Right lung (tissue), 5 donors: ENCODE data around the gene DCBLD1. TPM values are rescaled to one million over a fixed set of nuclear protein-coding genes. Genes with fewer than 3 reads are reported as not detected.
A peak's percentile ranks its signal among the peaks of the same experiment; 100 is the strongest.

Experiments used
- DNase-seq, 2 donors: peaks; one replicate each; pipeline ENCODE4 v3.0.0-alpha.2; 2013
- polyA plus RNA-seq, 5 donors: library from polyadenylated mRNA; unstranded; fragments of 120-200 nt; gene quantifications; one replicate each; pipeline versions ENCODE4 v1.2.1 to v1.2.3, GENCODE V29; 2013; ENCODE audit warnings: inconsistent platforms in 1 of 5, low replicate concordance in 1 of 5; ENCODE audit not compliant: insufficient read length in 5 of 5, insufficient read depth in 1 of 5

DCBLD1 gene
- polyA plus RNA-seq, 5 donors: 27.1 to 47.8 (median 35.5) TPM

DNA sequence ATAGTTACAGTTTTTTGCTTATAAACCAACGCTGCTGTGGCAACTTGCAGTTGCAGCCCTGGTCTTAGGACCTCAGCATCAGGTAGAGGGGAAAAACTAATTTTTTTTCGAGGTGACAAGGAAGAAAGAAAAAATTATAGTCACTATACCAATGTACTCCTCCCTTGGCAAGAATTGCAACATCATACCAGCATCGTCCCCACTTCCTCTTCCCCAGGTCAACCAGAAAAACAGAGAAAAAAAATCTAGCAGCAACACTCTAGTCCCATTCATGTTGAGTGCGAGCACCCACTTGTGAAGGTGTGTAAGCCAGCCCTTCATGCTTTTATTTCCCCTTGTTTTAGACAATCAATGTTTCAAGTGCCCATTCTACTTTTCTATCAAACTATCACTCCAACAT lies 13.1 kb upstream of the DCBLD1 start:
- DNase-seq: no peak

DNA sequence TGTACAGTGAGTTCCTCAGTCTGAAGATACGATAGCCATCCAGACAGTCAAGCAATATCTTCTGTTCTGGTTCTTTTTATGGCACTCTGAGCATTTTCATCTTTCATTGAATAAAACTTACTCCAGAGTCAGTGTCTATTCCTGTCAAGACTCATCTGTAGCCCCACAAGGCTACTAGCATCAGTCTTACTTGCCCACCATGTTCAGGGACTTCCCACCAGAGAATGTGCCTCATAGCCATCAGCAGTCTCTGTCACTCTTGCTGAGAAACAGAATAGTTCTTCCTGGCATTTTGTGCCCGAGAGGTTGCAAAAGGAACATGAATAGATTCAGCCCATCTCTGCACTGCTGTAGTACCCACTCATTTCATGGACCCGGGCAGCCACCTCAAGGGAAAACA lies 12.7 kb upstream of the DCBLD1 start:
- no peak for DNase-seq

DNA sequence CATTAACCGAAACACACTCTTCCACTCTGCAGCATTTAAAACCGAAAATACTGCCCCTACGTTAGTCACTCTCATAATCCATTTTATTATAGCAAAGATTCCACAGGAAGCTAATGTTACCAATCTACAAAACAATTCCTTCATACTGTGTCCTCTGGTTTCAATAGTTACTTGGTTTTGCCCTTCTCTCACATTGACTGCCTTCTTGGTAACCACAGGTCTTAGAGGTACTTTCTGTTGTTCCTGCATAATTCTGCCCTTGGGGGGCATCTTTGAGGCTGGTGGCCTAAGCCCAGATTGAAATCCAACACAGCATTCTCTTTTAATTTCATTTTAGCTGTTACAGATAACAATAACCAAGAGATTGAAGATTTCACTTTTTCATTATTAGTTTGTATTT lies 9.8 kb upstream of the DCBLD1 start:
- DNase-seq: no peak

DNA sequence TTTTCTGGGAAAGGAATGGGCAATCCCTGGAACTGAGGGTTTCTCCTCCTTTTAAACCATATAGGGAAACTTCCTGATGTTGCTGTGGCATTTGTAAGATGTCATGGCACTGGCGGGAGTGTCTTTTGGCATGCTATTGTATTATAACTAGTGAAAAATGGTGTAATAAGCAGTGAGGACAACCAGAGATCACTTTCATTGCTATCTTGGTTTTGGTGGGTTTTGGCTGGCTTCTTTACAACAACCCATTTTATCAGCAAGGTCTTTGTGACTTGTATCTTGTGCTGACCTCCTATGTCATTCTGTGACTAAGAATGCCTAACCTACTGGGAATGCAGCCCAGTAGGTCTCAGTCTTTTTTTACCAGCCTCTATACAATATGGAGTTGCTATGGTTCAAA lies 9.1 kb upstream of the DCBLD1 start:
- DNase-seq: no peak

DNA sequence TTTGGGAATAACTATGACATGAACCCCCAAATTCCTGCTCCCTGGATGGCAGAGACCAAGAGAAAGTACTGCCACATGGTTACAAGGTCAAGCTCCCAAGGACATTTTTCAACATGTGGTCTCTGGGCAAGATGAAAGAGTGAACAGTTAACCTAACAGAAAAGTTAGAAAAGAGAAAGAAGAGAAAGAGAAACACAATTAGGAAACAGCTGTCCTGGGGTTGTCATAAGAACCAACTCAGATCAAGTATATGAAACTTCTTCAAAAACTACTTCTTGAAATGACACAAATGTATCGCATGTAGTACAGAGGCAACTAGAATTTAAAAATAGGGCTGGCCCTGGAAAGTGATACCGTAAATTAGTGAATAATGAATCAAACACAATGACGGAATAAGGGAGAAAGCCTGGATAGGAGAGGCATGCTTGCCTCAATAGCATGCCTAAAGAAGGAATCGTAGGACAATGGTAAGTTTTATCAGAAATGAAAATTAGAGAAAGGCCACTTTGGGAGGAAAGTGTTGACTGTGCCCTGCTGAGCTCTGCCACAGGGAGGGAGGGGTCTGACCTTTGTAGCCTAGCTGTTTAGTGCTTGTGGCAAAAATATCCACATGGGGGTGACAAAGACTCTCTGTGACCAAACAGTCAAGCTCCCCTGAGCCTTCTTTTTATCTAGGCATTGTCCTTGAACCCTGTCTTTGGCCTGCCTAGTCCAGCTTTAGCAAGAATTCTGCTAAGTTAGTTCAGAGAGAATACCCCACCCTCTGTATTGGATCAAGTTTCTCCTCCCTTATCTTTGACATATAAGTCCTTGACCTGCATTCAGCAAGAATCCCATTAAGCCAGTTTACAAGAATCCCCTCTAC lies 4.3 kb upstream of the DCBLD1 start:
- no peak for DNase-seq

DNA sequence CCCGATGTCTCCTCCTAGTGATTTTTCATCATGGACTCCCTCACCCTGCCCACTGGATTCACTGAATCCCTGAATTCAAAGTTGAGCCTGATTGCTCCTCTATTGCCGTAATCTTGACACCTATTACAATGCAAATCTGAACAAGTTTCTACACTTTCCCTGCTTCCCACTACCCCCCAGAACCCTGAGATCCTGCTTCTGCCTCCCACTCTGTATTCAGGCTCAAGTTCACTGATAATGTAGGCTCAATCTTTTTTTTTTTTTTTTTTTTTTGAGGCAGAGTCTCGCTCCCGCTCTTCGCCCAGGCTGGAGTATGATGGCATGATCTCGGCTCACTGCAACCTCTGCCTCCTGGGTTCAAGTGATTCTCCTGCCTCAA lies 3.6 kb upstream of the DCBLD1 start:
- no peak for DNase-seq

DNA sequence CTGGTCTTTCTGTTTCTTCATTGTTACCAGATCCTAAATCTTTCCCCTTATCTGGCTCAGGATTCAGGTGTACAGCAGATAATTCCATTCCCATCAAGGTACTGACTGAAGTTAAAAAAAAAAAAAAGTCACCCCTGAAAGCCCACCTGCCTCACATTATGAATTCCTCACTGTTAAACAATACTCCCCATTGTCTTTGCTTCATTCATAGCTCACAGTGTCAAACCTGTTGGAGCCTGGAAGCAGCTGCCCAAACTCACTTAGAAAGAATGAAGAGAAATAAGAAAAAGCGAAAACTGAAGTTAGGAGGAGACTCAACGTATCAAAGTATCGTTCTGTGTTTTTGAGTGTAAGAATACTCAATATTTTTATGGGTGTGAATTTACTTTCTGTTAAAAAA lies 1.8 kb upstream of the DCBLD1 start:
- DNase-seq: no peak

DNA sequence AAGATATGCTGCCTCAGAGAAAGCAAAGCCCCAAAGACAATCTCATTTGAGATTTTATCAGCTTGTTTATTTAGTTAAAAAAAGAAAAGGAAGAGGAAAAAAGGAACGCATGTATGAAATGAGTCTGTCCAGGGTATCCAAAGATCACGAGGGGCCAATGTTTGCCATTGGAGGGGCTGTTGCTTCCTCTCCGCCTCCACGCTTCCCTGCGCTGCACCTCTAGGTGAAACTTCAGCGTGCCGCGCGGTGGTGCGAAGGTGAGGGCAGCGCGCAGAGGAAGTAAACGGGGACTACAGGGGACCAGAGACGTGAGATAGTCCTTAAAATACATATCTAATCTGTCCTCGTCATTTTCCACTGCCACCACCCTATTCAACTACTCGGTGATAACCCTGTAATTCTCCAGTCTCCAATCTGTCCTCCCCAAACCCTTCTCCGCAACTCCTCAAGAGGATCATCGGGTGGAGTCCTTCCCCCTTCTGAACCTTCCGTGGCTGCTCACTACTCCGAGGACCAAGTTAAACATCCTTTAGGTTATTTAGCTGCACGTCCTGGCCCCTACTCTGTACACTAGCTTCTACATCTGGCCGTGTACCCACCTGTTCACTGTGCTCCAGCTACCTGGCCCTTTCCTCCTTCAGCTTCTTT lies 1.1 kb upstream of the DCBLD1 start:
- DNase-seq: no peak

DNA sequence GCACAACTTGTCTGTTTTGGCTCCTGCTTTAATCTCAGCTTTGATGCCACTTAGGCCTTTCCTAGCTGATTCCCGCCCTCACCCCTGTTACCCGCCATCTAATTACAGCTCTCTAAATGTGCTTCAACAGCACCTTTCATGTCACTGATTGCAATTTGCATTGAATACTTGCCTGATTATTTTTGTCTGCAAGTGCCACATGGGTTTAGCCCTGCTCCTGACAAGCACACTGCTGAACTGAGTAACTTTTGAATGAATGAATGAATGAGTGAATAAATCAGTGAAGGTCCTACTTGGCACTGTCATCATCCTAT lies 591 bp upstream of the DCBLD1 start:
- DNase-seq: no peak

DNA sequence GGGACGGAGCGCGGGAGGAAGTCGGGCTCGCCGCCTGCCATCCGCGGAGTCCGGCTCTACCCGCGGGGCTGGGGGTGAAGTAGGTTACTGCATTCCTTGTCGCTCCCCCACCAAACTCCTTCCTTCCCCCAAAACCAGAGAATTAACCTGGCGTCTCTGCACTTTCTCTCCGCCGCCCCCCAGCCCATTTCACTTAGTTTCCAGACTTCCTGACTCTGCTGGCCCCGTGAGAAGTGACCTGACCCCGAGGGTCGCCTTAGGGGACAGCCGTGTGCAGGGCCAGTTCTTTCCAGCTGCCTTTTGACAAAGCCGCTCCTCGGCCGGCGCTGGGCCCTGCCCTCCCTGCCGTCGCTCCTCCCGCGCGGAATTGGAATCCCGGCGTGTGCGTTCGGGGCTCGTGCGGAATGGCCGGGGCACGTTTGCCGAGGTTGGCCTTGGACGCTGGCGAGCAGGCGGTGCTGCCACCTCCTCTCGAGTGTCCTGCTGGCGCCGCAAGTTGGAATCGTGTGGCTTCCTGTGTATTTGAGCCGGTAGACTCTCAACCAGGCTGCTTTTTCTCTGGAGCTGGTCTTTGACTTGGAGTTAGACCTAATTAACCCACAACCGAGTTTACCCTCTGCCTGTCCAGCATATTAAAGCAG lies 650 bp downstream of the DCBLD1 start:
- DNase-seq: peak; percentile 49 to 51

DNA sequence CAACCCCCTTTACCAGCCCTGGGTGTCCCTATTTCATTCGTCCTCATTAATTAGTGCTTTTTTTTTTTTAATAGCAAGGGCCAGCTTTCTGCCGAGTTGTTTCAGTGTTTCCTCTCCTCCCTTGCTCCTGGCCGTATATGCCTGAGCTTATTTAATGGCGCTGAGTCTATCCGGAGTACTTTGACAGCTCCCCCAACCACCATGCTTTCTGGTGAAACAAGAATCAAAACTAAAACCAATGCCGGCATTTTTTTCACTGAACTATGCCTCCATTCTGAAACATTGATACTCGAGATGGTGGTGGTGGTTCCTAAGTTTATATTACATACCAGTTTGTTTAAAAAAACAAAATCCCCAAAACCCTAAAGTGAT lies 1.2 kb downstream of the DCBLD1 start:
- no peak for DNase-seq

DNA sequence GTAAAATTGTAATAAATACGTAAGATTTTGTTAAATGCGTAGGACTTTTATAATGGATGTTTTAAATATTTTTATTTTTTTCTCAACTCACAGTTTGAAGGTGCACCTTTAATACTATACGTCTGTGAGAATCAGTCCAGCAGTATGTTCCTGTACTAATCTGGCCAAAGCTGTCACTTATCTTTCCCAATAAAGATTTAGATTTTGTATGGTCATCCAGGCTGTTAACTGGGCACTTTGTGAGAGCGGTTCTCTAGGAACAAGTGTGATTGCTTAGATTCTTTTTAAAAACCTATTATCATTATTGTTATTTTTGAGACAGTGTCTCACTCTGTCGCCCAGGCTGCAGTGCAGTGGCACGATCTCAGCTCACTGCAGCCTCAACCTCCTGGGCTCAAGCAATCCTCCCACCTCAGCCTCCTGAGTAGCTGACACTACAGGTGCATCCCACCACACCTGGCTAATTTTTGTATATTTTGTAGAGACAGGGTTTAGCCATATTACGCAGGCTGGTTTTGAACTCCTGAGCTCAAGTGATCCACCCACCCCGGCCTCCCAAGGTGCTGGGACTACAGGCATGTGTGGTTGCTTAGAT lies 1.7 kb downstream of the DCBLD1 start:
- no peak for DNase-seq

DNA sequence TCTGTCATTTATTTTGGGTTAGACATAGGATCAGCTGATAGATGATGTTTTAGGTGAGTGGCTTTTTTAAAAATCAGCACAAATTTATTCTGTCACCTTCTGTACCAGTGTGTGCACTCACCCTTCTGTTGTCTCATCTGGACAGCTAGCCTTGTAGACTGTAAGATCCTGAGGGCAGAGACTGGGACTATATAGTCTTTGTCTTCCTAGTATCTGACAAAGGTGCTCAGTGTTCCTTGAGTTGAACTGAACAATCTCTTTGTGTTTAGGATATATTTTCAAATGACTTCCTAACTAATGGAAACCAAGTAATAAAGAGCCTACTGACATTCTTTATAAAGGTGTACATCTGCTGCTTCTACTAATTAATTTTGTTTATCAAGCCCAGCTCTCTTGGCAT lies 3.0 kb downstream of the DCBLD1 start:
- DNase-seq: no peak

DNA sequence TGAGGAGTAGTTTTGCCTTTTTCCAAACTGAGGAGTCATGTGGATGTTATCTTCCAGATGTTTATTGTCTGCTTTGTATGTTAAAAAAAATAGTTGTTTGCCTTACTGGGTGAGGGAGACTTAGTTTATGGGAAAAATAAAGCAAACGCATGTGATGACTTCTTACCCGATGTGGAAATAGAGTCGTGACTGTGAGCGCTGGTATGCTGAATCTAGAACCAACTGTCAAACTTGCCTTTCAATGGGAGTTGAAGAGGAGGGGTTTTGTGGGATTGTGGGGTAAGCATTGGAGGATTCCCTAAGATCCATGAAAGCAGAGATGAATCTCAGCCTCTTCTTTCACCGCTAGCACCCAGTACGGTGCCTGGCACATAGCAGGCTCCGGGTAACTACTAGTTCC lies 5.3 kb downstream of the DCBLD1 start:
- no peak for DNase-seq

DNA sequence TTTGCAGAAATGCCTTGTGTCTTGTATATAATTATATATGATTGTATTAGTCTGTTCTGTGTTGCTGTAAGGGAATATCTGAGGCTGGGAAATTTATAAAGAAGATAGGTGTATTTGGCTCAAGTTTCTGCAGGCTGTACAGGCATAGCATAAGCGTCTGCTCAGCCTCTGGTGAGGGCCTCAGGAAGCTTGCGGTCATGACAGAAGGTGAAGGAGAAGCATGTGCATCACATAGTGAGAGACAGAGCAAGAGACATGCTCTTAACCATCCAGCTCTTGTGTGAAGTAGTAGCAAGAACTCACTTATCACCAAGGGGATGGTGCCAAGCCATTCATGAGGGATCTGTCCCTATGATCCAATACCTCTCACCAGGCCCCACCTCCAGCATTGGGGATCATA lies 6.5 kb downstream of the DCBLD1 start:
- no peak for DNase-seq

DNA sequence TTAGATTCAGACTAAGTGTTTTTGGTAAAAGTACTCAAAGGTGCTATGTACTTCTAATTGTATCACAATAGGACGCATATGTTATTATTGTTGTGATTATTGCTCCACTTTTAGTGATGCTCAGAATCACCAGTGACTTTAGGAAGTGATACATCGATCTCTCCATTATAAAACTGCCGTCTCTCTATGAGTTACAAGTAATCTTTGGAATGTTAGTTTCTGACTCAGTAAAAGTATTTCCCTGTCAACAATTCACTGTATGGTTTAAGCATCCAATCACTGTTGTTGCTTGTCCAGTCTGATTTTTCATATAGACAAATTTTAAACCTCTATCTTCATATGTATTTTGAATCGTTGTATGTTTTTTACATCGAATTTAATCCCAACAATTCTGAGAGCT lies 9.4 kb downstream of the DCBLD1 start:
- no peak for DNase-seq

DNA sequence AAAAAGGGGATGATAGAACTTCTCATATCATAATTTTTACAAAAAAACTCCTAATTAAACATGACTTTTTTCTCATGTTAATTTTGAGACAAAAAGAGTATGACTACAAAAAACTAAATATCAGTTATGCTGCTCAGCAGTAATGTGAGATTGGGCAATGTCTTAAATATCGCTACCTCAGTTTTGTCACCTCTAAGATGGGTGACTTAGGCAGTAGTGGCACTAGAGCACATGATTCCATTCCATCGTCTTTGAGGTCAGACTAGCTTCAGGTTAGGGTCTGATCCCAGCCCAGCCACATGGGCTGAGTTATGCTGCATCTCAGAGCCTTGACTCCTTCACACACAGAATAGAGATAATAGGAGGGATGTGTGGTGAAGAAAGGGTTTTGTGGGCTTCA lies 11.0 kb downstream of the DCBLD1 start:
- no peak for DNase-seq

DNA sequence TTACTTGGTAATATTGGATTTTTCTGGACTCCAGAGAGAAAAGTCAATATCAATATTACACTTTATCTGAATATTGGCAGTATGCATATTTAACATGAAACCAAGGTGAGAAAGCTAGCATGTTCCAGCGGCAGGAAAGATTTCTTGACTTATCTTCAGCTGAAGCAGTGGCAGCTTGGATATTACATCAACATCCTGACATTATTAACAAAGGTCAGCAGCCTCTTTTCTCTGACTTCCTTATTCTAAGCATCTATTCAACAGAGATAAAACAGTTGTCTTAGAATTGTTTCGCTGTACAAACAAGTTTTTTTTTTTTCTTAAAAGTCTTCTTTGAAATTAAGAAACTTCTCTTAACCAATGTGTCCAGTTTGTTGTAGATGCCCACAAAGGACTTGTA lies 11.8 kb downstream of the DCBLD1 start:
- DNase-seq: no peak

DNA sequence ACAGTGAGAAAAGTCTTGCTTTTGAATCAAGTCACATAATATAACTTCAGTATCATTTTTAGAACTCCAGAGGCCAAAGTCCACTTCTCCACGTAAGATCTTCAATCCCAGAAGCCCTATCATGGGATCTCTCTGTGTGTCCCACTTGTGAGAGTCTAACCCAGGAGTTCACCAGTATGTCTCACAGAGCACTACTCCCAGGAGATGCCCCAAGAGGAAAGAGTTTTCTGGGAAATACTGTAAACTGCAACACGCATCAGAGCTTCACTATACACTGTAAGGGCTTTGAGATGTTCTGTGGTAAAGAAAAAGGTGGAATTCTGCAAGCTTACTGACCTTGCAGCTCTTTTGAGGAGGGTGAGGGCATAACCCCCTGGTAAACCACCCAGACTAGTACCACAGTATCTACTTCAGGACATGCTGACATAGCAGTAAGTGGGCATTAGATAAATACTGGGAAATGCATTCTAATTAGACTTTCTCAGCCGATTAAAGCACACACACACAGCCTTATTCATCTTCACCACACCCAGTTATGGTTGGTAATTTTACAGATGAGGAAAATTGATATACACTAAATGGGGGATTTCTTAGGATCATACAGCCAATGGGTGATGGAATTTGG lies 12.3 kb downstream of the DCBLD1 start:
- no peak for DNase-seq

DNA sequence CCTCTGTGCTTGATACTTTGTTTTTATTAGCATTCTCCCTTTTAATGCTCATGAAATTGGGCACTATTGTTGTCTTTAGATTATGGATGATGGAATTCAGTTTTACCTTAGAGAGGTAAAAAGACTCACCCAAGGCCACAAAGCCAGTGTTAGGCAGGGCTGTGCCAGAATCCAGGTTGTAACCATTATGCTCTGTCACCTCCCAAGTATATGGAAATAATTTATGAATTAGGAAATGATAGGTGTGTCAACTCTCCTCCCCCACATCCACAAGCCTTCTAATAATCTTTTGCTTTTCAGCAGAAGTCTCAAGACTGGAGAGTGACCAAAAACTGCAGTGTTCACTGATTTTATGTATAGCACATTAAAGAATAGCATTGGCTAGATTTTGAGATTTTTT lies 13.0 kb downstream of the DCBLD1 start:
- no peak for DNase-seq

DNA sequence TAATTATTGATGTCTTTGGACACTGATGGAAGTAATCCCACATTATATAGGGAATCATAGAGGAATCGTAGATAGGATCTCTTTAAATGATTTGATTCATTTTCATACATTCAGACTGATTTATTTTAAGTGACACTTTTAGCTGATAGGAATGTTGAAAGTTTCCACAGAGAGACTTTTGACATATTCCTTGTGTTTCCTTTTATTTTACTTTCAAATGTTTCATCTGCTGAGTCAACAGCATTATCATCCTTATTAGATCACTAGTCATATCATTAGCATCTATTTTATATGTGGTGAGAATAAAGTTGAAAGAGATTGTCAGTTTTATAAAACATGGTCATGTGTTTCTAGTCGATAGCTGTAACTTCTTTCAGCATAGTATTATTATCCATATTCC lies 13.4 kb downstream of the DCBLD1 start:
- no peak for DNase-seq

DNA sequence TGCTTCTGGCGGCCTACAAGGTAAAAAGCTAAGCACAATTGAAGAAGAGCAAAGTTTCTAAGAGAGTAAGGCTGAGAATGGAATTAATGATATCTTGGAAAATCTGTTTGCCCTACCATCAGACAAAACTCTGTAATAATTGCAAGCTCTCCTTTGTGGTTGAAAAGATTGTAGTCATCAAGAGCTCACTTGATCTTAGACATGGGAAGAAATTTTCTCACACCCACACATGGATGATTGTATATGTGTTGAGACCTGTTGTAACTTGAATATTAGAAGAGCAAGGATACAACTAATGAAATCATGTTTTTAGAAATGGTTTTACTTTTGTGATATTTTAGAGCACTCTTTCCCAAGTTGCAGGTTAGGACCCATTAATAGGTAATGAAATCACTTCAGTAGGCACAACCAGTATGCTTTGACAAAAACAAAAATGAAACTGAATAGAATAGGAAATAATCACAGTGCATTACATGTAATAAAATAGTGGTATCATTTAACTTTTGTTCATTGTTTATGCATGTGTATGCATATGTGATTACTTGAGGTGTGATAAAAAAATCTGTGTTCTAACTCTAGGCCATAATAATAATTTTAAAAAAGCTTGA lies 14.0 kb downstream of the DCBLD1 start:
- DNase-seq: no peak
